K562 (cell line): ENCODE results near the gene DAD1. TPM values are rescaled to one million over a fixed set of nuclear protein-coding genes. Genes with fewer than 3 reads are reported as not detected.

Source experiments
- ARID2 ChIP-seq: fragments of 450-650 bp; IDR thresholded peaks from 2 replicates; pipeline ENCODE4 v1.6.1; 2017; ENCODE audit warnings: antibody characterized with exemption, mild to moderate bottlenecking
- ELF1 ChIP-seq: fragments of 200-800 bp; sonication (Bioruptor generic); IDR thresholded peaks from 2 replicates; pipeline ENCODE4 v1.6.1; 2016; ENCODE audit warnings: missing genetic modification characterization, missing compliant biosample characterization
- ESRRA ChIP-seq: fragments of 450-650 bp; IDR thresholded peaks from 2 replicates; pipeline ENCODE4 v1.6.1; 2014; ENCODE audit warnings: low read depth, mild to moderate bottlenecking, moderate library complexity, borderline replicate concordance
- HMG20A ChIP-seq: fragments of 450-650 bp; formaldehyde crosslinking; conservative IDR thresholded peaks from 2 replicates; pipeline ENCODE4 v1.4.0; 2020; ENCODE audit warnings: mild to moderate bottlenecking, mixed read lengths
- PHTF2 ChIP-seq: fragments of 250-450 bp; sonication (Bioruptor Pico); IDR thresholded peaks from 2 replicates; pipeline ENCODE4 v1.5.0; 2021; ENCODE audit warnings: mild to moderate bottlenecking
- POLR2AphosphoS5 ChIP-seq: IDR thresholded peaks from 2 replicates; pipeline ENCODE4 v1.6.1; 2011; ENCODE audit warnings: mild to moderate bottlenecking, low read depth, low read length, moderate library complexity; ENCODE audit not compliant: control insufficient read depth, insufficient read depth
- TAF1 ChIP-seq: IDR thresholded peaks from 2 replicates; pipeline ENCODE4 v1.6.1; 2011; ENCODE audit warnings: mild to moderate bottlenecking, low read length, moderate library complexity; ENCODE audit not compliant: insufficient read depth, control insufficient read depth, severe bottlenecking; ENCODE audit errors: extremely low read depth
- TGIF2 ChIP-seq: sonication (generic); formaldehyde crosslinking; IDR thresholded peaks from 2 replicates; pipeline ENCODE4 v1.8.1; 2022; ENCODE audit warnings: mild to moderate bottlenecking, missing genetic modification reagents, moderate library complexity
- ZNF668 ChIP-seq: fragments of 250-450 bp; sonication (Bioruptor Pico); IDR thresholded peaks from 2 replicates; pipeline ENCODE4 v1.8.0; 2022; ENCODE audit warnings: mild to moderate bottlenecking, inconsistent platforms
- polyA plus RNA-seq, 8 experiments: library from polyadenylated mRNA; depleted of rRNA in 4 of 8; stranded (reverse) in 5 of 8; unstranded in 3 of 8; fragments of >200 nt; fragmentation: Nextera tagmentation in 2 of 8; fragmentation: Illumina TruSeq in 1 of 8; extraction: Ambion mirVana in 2 of 8; extraction: Trizol in 1 of 8; gene quantifications; 2 replicates each; pipeline versions ENCODE4 v1.2.1 to v1.2.3, GENCODE V29; 2011 to 2014; ENCODE audit warnings: inconsistent platforms in 1 of 8, missing spikeins in 1 of 8
- total RNA-seq, 7 experiments: library from RNA; depleted of rRNA in 6 of 7; stranded (reverse); fragments of >200 nt in 6 of 7; fragmentation: Illumina TruSeq in 2 of 7; extraction: Trizol in 2 of 7; gene quantifications; 2 replicates each; pipeline versions ENCODE4 v1.2.1 to v1.2.3, GENCODE V29; 2011 to 2021; ENCODE audit warnings: low replicate concordance in 1 of 7
- TF ChIP-seq, protein P1 (sequence below): fragments of 200-400 bp; formaldehyde crosslinking; IDR thresholded peaks from 2 replicates; pipeline ENCODE4 v1.6.1; 2017; ENCODE audit warnings: mild to moderate bottlenecking, low read depth, low read length, moderate library complexity
- TF ChIP-seq, protein P2 (sequence below), 2 experiments: fragments of 450-650 bp in 1 of 2; sonication (generic) in 1 of 2; formaldehyde crosslinking in 1 of 2; IDR thresholded peaks in 1 of 2; conservative IDR thresholded peaks in 1 of 2; 2 replicates each; pipeline versions ENCODE4 v1.6.1 to v1.8.1; 2016 to 2023; ENCODE audit warnings: mild to moderate bottlenecking in 2 of 2, moderate library complexity in 2 of 2, inconsistent platforms in 1 of 2, missing genetic modification reagents in 1 of 2
- TF ChIP-seq, protein P3 (sequence below): fragments of 200-800 bp; sonication (Bioruptor generic); IDR thresholded peaks from 2 replicates; pipeline ENCODE4 v1.6.1; 2017; ENCODE audit warnings: missing genetic modification characterization, missing compliant biosample characterization
- TF ChIP-seq, protein P4 (sequence below): fragments of 250-450 bp; sonication (Bioruptor Pico); IDR thresholded peaks from 2 replicates; pipeline ENCODE4 v1.4.0; 2020
- TF ChIP-seq, protein P5 (sequence below): sonication (generic); formaldehyde crosslinking; IDR thresholded peaks from 2 replicates; pipeline ENCODE4 v1.8.0; 2023; ENCODE audit warnings: missing genetic modification reagents, mild to moderate bottlenecking, borderline replicate concordance

DAD1 gene
- total and polyA plus RNA-seq, 9 of the 15 experiments (the other 6 are each of a cell fraction or from before 2014, with no cell fraction given): 104 to 617 (median 222) TPM

DNA sequence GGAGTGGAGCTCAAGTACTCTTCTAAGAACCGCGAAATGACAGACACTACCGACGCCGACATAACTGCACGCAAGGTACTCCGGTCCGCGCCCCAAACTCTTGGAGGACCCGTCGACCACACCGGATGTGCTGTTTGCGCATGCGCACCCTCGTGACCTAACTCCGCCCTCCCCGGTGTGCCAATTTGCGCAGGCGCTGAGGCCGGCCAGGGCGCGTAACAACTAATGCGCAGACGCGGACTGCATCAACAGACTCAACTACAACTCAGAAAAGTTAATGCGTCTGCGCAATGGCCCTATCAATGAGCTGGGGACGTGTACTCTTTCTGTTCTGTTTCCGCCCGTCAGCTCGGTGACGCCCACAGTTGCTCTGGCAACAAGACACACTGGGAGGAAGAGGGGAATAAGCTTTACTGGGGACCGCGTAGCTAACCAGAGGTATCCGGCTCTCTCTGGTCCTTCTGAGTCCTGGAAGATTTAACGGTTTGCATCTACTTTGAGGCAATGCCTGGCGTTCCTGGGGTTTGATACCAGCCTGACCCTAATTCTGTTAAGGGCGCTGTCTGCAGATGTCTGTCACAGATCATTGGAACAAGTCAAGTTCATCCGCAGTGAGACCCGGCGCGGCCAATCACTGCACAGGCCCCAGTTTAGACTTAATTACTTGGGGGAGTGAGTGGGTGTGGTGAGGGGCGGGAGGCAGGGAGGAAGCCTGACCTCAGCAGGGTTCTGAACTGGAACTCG lies at the start of gene DAD1 (continued):
- TF ChIP-seq, protein P1, sequence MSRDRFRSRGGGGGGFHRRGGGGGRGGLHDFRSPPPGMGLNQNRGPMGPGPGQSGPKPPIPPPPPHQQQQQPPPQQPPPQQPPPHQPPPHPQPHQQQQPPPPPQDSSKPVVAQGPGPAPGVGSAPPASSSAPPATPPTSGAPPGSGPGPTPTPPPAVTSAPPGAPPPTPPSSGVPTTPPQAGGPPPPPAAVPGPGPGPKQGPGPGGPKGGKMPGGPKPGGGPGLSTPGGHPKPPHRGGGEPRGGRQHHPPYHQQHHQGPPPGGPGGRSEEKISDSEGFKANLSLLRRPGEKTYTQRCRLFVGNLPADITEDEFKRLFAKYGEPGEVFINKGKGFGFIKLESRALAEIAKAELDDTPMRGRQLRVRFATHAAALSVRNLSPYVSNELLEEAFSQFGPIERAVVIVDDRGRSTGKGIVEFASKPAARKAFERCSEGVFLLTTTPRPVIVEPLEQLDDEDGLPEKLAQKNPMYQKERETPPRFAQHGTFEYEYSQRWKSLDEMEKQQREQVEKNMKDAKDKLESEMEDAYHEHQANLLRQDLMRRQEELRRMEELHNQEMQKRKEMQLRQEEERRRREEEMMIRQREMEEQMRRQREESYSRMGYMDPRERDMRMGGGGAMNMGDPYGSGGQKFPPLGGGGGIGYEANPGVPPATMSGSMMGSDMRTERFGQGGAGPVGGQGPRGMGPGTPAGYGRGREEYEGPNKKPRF: no peak
- TF ChIP-seq, protein P2, sequence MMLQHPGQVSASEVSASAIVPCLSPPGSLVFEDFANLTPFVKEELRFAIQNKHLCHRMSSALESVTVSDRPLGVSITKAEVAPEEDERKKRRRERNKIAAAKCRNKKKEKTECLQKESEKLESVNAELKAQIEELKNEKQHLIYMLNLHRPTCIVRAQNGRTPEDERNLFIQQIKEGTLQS (IDR thresholded peaks at IDR 0.05): no peak
- TF ChIP-seq, protein P2 (CRISPR knock-in tag; conservative IDR thresholded peaks at IDR 0.05): no peak
- TF ChIP-seq ESRRA: no peak
- TF ChIP-seq, protein P3, sequence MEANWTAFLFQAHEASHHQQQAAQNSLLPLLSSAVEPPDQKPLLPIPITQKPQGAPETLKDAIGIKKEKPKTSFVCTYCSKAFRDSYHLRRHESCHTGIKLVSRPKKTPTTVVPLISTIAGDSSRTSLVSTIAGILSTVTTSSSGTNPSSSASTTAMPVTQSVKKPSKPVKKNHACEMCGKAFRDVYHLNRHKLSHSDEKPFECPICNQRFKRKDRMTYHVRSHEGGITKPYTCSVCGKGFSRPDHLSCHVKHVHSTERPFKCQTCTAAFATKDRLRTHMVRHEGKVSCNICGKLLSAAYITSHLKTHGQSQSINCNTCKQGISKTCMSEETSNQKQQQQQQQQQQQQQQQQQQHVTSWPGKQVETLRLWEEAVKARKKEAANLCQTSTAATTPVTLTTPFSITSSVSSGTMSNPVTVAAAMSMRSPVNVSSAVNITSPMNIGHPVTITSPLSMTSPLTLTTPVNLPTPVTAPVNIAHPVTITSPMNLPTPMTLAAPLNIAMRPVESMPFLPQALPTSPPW (CRISPR knock-in tag): 0 out of 2 replicates have a peak, but pooled peaks have one; percentile 20
- no peak for TF ChIP-seq PHTF2 (CRISPR knock-in tag)
- TF ChIP-seq POLR2AphosphoS5: peak; percentile 81; the same call in 1 of the 2 replicates
- peak; percentile 82 for TF ChIP-seq TAF1
- no peak for TF ChIP-seq TGIF2 (CRISPR knock-in tag)
- TF ChIP-seq, protein P4, sequence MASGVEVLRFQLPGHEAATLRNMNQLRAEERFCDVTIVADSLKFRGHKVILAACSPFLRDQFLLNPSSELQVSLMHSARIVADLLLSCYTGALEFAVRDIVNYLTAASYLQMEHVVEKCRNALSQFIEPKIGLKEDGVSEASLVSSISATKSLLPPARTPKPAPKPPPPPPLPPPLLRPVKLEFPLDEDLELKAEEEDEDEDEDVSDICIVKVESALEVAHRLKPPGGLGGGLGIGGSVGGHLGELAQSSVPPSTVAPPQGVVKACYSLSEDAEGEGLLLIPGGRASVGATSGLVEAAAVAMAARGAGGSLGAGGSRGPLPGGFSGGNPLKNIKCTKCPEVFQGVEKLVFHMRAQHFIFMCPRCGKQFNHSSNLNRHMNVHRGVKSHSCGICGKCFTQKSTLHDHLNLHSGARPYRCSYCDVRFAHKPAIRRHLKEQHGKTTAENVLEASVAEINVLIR (CRISPR knock-in tag): no peak
- TF ChIP-seq ZNF668 (CRISPR knock-in tag): no peak
- TF ChIP-seq HMG20A: no peak
- no peak for TF ChIP-seq ELF1 (tag)
- TF ChIP-seq ARID2: no peak
- TF ChIP-seq, protein P5, sequence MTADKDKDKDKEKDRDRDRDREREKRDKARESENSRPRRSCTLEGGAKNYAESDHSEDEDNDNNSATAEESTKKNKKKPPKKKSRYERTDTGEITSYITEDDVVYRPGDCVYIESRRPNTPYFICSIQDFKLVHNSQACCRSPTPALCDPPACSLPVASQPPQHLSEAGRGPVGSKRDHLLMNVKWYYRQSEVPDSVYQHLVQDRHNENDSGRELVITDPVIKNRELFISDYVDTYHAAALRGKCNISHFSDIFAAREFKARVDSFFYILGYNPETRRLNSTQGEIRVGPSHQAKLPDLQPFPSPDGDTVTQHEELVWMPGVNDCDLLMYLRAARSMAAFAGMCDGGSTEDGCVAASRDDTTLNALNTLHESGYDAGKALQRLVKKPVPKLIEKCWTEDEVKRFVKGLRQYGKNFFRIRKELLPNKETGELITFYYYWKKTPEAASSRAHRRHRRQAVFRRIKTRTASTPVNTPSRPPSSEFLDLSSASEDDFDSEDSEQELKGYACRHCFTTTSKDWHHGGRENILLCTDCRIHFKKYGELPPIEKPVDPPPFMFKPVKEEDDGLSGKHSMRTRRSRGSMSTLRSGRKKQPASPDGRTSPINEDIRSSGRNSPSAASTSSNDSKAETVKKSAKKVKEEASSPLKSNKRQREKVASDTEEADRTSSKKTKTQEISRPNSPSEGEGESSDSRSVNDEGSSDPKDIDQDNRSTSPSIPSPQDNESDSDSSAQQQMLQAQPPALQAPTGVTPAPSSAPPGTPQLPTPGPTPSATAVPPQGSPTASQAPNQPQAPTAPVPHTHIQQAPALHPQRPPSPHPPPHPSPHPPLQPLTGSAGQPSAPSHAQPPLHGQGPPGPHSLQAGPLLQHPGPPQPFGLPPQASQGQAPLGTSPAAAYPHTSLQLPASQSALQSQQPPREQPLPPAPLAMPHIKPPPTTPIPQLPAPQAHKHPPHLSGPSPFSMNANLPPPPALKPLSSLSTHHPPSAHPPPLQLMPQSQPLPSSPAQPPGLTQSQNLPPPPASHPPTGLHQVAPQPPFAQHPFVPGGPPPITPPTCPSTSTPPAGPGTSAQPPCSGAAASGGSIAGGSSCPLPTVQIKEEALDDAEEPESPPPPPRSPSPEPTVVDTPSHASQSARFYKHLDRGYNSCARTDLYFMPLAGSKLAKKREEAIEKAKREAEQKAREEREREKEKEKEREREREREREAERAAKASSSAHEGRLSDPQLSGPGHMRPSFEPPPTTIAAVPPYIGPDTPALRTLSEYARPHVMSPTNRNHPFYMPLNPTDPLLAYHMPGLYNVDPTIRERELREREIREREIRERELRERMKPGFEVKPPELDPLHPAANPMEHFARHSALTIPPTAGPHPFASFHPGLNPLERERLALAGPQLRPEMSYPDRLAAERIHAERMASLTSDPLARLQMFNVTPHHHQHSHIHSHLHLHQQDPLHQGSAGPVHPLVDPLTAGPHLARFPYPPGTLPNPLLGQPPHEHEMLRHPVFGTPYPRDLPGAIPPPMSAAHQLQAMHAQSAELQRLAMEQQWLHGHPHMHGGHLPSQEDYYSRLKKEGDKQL (CRISPR knock-in tag): no peak
